Suppressor macrophage treated with lipopolysaccharide for 1 hour (primary cell): ENCODE results near the gene XRCC3.
"Not testable (repeated sequence)": the region's sequence is repeated elsewhere in the genome, so short reads cannot be mapped to it uniquely, and the experiment has no call there.

Experiments used
- DNase-seq, 3 donors: peaks; one replicate each; pipeline ENCODE4 v3.0.0-alpha.2; 2020 to 2022

The XRCC3 gene

GRCh38 chr14:103692159-103692558 lies 23.1 kb downstream of the XRCC3 start:
- DNase-seq, result no peak

GRCh38 chr14:103691655-103692054 lies 23.6 kb downstream of the XRCC3 start:
- not testable (repeated sequence) for DNase-seq

- DNase-seq, result no peak
Measured at GRCh38 chr14:103690332-103690731, 24.9 kb downstream of the XRCC3 start.

- DNase-seq, result no peak
Measured at GRCh38 chr14:103688906-103689902, 26.0 kb downstream of the XRCC3 start.

- DNase-seq, result no peak
Measured at GRCh38 chr14:103688441-103688840, 26.8 kb downstream of the XRCC3 start.

- DNase-seq, result no peak
Measured at GRCh38 chr14:103687712-103688111, 27.5 kb downstream of the XRCC3 start.

GRCh38 chr14:103686831-103687485 lies 28.3 kb downstream of the XRCC3 start:
- no peak for DNase-seq

- no peak for DNase-seq
Measured at GRCh38 chr14:103685276-103686211, 29.7 kb downstream of the XRCC3 start.

- DNase-seq, result no peak
Measured at GRCh38 chr14:103684871-103685270, 30.4 kb downstream of the XRCC3 start.

- no peak for DNase-seq
Measured at GRCh38 chr14:103684471-103684870, 30.8 kb downstream of the XRCC3 start.

GRCh38 chr14:103683139-103683538 lies 32.1 kb downstream of the XRCC3 start:
- DNase-seq, result no peak

- DNase-seq, result no peak
Measured at GRCh38 chr14:103680491-103681231, 34.6 kb downstream of the XRCC3 start.

- DNase-seq, result peak; percentile 79 to 87 (median 85)
Measured at GRCh38 chr14:103679351-103679750, 35.9 kb downstream of the XRCC3 start.

- DNase-seq, result no peak
Measured at GRCh38 chr14:103676881-103677675, 38.2 kb downstream of the XRCC3 start.

GRCh38 chr14:103675957-103676356 lies 39.3 kb downstream of the XRCC3 start:
- DNase-seq, result no peak

- DNase-seq, result no peak
Measured at GRCh38 chr14:103671911-103672310, 43.3 kb downstream of the XRCC3 start.

GRCh38 chr14:103669370-103669769 lies 45.9 kb downstream of the XRCC3 start:
- no peak for DNase-seq

- no peak for DNase-seq
Measured at GRCh38 chr14:103668117-103668516, 47.1 kb downstream of the XRCC3 start.

- no peak for DNase-seq
Measured at GRCh38 chr14:103667671-103668070, 47.6 kb downstream of the XRCC3 start.

- no peak for DNase-seq
Measured at GRCh38 chr14:103663506-103663905, 51.7 kb downstream of the XRCC3 start.

GRCh38 chr14:103662591-103662990 lies 52.7 kb downstream of the XRCC3 start:
- no peak for DNase-seq
